HG03521 (cell line): ENCODE results near the gene TBC1D22A.

Source experiments
- ATAC-seq: cut with Tn5 transposase; IDR thresholded peaks from one replicate; pipeline ENCODE4 v1.9.1; 2021; ENCODE audit warnings: mild to moderate bottlenecking, moderate library complexity; ENCODE audit not compliant: unreplicated experiment

Gene TBC1D22A

DNA sequence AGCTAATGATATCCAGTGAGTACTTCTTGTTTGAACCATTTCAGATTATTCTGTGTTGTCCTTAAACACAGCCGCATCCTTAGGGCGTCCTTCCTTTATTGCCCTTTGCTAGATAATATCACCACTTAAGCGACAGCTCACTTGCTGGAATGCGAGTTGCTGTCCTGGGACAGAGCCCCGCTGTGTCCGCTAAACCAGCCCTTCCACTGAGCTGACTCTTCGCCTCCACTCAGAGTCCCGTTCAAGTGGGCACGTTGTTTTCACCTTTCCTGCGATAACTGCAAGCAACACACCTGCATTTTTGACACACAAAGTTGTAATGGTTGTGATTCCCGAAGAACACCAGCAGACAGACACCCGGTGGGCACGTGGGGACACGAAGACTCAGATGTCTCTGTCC, 140.0 kb downstream of the TBC1D22A start:
- ATAC-seq, result no peak

DNA sequence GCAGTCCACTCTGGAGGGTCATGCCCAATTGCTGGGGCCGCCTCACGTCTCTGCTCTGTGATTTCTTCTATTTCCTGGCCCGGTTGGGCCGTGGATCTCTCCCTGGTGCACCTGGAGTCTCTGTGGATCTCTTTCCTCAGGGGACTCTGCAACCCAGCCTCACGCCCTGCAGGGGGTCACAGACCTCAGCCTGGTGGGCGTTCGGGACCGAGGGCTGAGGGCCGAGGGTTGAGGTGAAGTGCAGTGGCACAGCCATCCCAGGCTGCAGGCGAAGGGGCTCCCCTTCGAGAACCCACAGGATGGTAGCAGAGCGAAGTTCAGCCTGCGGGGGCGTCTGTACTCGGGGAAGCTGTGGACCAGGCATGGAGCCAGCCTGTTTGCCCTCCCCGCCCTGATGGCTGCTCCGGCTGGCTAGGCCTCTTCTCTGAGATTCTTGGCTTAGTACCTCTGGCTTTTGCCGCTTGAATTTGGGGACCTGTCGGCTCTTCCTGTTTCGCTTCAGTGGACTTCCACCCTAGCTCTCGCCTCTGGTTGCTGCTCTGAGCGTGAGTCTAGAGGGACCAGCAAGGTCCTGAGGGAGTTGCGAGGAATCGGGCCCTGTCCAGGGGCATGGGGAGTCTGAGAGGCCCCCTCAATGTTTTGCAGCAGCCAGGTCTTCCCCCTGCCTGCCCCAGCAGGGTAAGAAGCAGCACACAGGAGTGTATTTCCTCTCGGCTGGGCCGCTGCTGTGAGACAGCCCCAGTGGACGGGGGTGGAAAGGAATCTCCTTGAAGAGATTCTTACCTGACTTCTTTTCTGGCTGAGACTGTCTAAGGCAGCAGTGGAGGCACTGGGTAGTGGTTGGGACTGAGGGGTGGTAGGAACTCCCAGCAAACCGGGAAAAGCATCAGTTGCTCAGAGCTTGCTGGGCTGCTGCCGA, 140.8 kb downstream of the TBC1D22A start:
- no peak for ATAC-seq

DNA sequence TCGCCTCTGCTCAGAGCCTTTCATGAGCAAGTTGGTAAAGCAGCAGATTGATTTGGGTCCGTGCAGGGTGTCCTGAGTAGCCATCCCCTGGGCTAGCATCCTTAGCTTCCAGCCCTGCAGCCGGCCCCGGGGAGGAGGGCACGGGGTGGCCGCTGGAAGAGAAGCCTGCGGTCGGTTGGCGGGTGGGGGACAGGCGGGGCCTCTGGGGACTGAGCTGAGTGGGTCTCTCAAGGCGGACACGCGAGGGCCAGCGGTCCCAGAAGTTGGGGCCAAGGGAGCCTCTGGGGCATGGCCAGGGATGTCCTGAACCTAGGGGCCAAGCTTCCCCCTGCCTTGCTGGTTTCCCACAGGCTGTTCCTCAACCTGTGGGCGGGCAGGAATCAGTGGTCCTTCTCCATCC, 143.0 kb downstream of the TBC1D22A start:
- no peak for ATAC-seq

DNA sequence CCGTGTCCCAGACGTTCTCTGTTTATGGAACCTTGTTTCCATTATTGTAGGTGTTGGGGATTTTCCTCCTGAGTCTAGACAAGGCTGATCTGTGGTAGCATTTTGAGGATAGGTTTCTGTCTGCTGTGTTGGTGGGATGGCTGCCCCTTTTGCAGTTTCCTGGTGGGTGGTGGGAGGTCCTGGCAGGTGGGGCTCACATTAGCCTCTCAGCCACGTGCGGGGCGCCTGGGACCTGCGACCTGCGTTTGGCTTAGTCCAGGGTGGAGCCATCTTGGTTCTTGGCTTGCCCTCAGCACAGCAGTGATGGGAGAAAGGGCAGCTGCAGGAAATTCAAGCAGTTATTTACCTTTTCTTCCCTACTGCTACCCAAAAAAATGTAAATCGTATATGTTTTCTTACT, 143.4 kb downstream of the TBC1D22A start:
- no peak for ATAC-seq

DNA sequence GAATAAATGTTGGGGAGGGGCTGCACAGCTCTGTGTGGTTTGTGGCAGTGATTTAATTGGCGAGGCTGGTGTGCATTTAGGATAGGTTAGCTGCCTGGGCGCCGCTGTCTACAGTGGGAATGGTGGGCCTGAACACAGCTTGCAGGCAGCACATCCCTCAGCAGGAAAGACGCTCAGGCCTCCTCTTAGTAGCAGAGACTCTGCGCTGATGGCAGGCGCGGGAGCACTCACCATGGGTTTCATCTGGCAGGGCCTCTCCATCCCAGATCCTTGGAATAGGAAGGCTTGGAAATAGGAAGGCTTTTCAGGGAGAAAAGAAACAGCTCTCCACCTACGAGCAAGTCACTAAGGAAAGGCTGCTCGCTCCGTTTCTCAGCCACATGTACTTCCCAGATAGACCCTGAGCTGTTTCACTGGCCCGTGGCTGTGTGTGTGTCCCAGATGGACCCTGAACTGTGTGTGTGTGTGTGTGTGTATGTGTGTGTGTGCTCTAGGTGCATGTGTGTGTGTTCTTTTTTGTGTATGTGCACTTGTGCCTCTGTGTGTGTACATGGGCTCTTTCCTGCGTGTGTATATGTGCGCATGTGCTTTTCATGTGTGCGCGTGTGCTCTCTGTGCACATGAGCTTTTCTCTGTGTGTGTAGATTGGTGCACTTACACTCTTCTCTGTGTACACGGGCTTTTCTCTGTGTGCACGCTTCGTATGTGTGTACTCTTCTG, 144.0 kb downstream of the TBC1D22A start:
- no peak for ATAC-seq

DNA sequence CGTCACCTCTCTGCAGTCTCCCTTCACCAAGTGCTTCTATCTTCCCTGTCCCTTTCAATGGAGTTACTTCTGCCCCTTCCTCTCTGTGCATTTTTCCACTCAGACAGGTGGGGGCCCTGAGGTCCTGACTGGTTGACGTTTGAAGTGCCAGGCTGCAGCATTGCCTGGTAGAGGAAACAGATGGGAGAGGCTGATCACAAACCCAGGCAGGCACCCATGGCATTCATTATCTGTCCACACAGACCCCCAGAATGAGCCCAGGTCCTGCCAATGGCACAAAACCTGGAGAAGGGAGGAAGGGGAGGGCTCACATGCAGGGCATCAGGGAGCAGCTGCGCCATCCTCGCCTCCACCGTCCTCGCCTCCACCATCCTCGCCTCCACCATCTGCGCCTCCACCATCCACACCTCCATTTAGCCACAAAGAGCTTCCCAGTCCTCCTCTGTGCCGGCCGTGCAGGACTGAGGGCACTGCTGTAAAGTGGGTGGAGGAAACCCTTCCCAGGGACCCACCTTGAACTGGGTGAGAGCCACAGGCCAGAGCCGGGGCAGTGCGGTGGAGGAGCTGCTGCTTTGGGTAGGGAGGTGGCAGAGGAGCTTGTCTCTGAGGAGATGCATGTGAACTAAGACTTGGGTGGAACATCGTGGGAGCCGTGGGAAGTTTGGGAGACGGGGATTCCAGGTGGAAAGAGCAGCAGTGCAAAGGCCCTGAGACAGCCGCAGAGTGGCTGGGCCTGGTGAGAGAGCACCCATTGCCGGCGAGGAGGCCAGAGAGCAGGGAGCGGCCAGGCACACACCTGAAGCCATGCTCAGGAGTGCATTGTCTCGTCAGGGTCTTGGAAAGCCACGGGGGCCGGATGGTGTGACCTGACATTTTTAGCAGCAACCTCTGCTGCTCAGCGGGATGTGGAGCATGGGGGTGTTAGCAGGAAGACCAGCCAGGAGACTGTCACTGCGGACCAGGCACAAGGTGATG, 145.1 kb downstream of the TBC1D22A start:
- ATAC-seq, result no peak

DNA sequence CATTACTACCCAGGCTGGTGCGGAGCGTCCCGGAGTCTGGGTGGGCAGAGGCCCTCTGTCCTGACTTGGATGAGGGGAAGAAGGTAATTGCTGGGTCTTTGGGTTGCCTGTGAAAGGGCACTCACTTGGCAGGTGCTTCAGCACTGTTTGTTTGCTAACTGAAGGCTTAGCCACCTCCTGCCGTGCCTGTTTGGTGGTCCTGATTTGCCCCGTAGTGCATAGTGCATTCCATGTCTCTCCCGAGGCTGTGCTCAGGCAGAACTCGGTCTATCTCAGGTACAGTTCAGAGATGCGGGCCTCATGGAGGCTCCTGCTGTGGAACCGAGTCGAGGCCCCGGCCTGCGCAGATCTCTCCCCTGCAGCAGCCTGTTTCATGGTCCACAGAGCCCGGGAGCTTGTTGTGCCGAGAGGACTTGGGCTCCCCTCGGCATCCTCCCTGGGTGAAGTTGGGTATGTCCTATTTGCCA, 146.2 kb downstream of the TBC1D22A start:
- no peak for ATAC-seq

DNA sequence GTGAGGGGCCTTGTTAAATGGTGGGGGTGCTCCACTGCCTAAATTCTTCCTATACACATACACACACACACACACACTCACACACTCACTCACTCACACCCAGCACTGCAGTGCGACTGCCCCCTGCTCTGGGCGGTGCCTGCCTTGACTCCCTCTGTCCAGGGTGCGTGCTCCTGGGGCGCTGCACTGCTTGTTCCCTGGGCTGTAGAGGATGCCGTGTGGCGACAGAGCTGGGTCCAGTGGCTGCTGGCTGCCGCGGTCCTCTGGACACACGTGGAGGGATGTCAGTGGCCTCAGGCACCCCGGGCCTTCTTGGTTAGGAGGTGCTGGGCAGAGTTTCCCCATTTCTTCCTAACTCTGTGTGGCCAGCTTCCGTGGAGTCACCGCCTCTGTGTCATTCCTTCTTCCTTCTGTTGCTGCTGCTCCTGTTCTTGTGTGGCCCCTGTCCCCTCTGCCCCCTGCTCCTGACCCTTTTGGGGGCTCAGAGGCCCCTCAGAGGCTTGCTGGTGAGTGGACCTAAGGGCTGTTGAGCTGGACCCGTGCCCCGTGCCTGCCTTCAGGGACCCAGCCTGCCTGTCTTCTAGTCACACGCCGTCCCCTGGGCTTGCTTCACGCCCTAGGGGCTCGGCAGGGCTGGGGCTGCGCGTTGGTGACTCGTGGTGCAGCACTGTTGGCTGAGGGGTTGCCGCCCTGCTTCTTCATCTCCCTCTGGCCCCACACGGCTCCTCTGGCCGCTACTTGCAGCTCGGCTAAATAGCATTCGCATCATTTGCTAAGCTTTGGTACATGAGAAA, 147.0 kb downstream of the TBC1D22A start:
- ATAC-seq, result no peak

DNA sequence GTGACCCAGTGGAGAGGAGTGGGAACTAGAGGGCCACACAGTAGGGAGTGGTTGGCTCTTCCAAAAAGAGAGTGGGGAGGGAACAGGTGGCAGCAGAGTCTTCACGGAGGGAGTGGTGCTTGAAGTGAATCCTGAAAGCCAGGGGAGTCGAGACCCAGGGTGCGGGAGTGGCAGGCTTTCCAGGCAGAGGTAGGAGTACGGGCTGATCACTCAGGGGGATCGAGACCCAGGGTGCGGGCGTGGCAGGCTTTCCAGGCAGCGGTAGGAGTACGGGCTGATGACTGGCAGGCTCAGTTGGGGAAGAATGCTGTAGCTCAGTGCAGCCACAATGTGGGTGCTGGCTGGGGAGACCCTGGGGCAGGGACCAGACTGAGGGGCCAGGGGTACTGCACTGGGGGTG, 148.2 kb downstream of the TBC1D22A start:
- ATAC-seq, result no peak

DNA sequence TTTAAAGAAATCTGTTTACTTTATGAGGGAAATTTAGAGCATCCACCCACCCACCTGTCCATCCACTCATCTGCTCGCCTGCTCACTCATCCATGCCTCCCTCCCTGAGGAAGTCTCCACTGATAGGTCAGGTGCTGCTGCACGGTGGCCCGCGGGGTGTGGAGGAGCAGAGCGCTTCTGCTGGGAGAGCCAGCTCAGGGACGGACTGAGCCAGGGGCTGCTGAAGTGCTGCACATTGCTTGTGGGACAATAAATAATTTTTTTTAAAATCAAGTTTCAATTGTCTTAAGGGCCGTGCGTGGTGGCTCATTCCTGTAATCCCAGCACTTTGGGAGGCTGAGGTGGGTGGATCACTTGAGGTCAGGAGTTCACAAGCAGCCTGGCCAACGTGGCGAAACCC, 148.9 kb downstream of the TBC1D22A start:
- ATAC-seq, result no peak

DNA sequence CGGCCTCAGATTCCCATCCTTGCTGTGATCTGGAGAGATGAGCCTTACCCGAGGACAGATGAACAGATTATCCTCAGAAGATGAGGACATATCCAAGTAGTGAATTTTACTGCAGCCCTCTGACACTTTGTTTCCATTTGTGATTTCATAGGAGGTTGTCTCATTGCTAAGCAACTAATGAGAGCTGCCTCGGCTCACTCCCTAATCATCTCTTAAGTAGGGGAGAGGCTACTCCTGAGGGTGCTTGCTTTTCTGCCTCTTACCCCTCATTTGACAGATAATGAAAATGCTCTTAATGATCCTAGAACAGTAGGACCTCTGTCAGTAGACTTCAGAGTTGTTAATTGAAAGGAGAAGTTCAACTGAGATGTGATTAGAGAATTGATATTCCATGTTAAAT, 150.9 kb downstream of the TBC1D22A start:
- ATAC-seq, result no peak

DNA sequence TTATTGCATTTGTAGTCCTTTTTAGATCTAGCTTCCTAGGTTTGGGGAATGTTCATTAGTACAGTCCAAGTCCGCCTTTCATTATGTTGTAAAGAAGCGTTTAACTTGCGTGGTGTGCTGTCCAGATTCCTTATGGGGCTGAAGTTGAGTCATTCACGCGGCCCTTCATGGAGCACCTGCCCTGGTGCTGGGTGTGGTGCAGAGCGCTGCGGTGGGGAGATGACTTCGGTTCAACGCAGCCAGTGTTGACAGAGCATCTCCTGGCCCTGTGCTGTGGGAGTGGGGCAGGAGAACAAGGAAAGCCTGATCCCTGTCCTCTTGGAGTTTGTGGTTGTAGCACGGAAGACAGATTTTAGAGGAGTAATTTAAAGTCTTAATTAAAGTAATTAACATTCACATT, 152.0 kb downstream of the TBC1D22A start:
- ATAC-seq, result no peak

DNA sequence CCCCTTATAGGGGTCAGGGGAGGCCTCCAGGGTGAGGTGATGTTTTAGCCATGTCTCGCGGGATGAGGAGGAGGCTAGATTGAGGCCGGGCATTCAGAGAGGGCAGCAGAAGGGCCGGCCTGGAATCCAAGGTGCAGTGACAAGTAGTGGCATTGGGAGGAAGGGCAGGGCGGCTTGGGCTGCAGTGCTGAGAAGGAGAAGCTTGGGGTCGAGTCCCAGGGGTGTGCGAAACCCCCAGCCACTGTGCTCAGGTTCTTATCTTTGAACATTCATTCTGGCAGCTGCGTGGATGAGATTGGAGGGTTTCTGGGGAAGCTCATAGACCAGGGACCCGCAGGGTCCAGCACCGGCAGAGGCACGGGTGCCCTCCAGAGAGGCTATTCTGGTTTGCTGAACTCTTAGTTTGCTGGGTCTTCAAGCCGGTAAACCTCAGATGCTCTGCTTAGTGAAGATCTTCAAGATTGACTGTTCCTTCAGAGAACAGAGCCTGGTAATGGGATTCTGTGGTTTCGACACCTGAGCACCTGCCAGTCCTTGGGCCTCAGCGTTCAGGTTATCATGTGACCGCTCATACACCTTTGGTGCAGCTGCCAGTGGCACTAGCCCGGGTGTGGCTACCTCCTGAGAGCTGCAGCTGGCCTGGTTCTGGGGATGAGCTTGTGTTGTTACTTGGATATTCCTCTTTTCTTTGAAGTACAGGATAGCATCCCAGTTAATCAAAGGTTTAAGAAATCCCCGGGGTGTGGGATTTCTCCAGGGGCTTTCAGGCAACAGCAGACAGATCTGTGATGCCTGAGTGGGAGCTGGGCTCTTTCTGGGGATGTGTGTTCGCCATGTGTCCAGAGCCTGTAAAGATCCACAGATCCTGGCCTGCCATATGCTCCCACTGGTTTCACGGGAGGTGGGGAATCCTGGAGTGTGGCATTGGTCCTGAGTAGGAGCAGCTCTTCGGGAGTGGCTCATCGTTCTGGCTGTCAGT, 152.8 kb downstream of the TBC1D22A start:
- no peak for ATAC-seq

DNA sequence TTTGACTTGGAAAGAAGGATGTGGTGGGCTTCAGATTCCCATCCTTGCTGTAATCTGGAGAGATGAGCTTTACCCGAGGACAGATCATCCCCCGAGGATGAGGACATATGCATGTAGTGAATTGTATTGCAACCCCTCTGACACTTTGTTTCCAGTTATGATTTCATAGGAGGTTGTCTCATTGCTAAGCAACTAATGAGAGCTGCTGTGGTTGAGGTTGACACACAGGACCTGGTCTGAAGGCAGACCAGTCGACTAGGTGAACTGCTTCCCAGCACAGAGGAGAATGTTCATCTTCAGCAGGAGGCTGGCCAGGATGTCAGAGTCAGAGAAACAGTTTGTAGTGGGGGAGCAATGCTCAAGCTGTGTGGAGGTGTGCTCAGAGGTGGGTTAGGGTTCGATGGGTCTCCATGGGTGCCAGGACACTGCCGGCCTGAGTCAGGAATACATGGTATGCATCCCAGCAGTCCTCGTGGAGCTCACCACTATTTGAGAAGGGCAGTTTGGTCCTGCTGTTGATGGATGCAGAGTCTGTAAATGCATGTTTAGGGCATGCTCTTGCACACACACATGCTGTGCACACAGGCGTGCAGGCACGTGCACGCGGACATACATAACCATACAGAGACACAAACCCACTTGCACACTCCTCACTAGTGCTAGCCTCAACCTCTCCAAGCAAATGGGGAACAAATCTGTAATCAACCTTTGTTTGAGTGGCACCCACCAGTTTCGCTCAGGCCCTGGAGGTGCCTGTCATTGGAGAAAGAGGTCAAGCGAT, 153.7 kb downstream of the TBC1D22A start:
- ATAC-seq, result no peak

DNA sequence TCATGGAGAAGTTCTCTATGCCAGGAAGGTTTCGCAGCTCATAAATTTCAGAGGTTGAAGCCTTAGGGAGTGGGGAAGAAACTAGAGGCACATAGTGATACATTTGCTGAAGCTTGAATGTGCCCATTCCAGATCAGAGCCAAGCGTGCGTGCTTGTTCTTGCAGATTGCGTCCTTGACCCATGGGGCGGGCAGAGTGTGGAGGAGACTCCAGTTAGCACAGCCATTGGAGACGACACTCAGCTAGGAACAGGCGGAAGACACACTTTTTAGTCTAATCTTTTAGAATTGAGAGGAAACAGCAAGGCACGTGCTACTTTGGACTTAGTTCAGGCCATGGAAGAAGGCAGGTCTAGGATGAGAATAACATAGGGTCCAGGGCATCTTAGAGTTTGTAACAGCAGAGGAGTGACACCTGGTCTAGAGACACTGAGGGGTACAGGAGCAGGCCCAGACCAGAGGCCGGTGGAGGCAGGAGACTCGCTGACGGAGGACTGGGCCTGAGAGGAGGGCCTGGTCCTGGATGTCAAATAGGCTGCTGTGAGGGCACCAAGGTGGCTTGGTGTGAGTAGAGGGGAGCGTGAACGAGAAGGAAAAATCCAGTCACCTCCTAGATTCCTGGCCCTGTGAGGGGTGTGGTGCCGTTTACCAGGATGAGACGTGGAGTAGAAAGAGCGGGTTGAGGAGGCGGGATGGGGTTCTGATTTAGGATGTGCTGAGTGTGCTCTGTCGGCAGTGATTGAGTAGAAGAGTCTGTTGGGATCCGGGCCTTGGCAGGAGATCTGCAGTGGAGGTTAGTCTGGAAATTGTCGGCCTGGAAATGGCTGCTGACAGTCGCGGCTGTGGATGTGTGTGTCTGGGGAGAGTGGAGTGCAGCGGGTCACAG, 154.7 kb downstream of the TBC1D22A start:
- ATAC-seq, result no peak

DNA sequence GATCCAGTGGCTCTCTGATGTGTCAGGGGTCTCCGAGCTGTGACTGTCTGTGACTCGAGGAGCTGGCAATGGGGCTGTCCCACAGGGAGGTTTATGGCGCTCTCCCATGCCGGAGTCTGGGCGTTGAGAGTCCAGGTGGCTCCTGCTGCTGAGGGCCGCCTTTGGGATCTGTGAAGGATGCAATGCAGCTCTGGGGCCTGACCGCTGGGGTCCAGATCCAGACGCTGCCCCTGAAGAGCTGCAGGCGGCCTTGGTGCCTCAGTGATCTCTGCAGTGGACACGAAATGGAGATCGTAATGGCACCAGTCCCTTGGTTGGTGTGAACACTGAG, 155.3 kb downstream of the TBC1D22A start:
- no peak for ATAC-seq

DNA sequence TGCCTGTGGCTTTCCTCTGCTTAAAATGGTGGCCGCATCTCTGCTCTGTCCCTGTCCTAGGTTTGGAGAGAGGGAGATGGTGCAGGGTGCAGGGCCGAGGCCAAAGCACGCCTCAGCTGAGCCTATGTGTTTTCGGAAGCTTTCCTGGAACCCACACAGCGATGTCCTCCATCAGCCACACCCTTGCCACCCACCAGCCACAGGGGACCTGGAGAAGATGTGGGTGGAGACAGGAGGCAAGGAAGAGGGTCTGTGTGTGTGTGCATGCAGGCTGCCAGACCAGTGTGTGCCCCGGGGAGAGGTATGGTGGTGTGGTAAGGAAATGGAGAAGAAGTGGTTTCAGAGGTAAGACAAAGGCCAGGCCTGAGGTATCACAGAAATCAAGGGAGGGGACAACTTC, 155.7 kb downstream of the TBC1D22A start:
- ATAC-seq, result no peak
